K562 (cell line): ENCODE results near the gene FMO1. TPM values are rescaled to one million over a fixed set of nuclear protein-coding genes. Genes with fewer than 3 reads are reported as not detected.

Experiments
- polyA plus RNA-seq, 8 experiments: library from polyadenylated mRNA; depleted of rRNA in 4 of 8; stranded (reverse) in 5 of 8; unstranded in 3 of 8; fragments of >200 nt; fragmentation: Nextera tagmentation in 2 of 8; fragmentation: Illumina TruSeq in 1 of 8; extraction: Ambion mirVana in 2 of 8; extraction: Trizol in 1 of 8; gene quantifications; 2 replicates each; pipeline versions ENCODE4 v1.2.1 to v1.2.3, GENCODE V29; 2011 to 2014; ENCODE audit warnings: inconsistent platforms in 1 of 8, missing spikeins in 1 of 8
- small RNA-seq: library from RNA; depleted of rRNA; stranded (forward); fragments of <200 nt; gene quantifications from one replicate; pipeline ENCODE3, GENCODE V24; 2014
- total RNA-seq, 7 experiments: library from RNA; depleted of rRNA in 6 of 7; stranded (reverse); fragments of >200 nt in 6 of 7; fragmentation: Illumina TruSeq in 2 of 7; extraction: Trizol in 2 of 7; gene quantifications; 2 replicates each; pipeline versions ENCODE4 v1.2.1 to v1.2.3, GENCODE V29; 2011 to 2021; ENCODE audit warnings: low replicate concordance in 1 of 7

The FMO1 gene
- total and polyA plus RNA-seq, 9 of the 15 experiments (the other 6 are each of a cell fraction or from before 2014, with no cell fraction given), result not detected

Small RNAs within 50 kb of the gene (small RNA-seq; reads per million reads assigned to genes)
- not detected for gene RF00019

Other genes starting within 250 kb of the FMO1 start
- not detected in 2 replicates for gene FMO3, start 157.6 kb upstream of the FMO1 start, total RNA-seq (2014; rRNA removed)
- gene FMO3, start 157.6 kb upstream of the FMO1 start, total RNA-seq (2014; rRNA removed; fragmentation: Illumina TruSeq; extraction: Trizol), result not detected in 2 replicates
- not detected in 2 replicates for gene FMO3, start 157.6 kb upstream of the FMO1 start, total RNA-seq (2015; rRNA removed; fragmentation: Illumina TruSeq; extraction: Trizol)
- 0.22 TPM in 1 of 2 replicates, not detected in the other for gene FMO3, start 157.6 kb upstream of the FMO1 start, total RNA-seq (2021)
- not detected in 2 replicates for gene FMO3, start 157.6 kb upstream of the FMO1 start, polyA plus RNA-seq (2011; rRNA removed)
- gene FMO3, start 157.6 kb upstream of the FMO1 start, polyA plus RNA-seq (2014; fragmentation: Illumina TruSeq; extraction: Trizol), result not detected in 2 replicates
- not detected for gene FMO3, start 157.6 kb upstream of the FMO1 start, polyA plus RNA-seq (2014; fragmentation: Nextera tagmentation; extraction: Ambion mirVana)
- not detected in 2 replicates for gene FMO3, start 157.6 kb upstream of the FMO1 start, polyA plus RNA-seq (2014; rRNA removed)
- gene FMO2, start 63.2 kb upstream of the FMO1 start, total RNA-seq (2014; rRNA removed), result not detected in 2 replicates
- not detected in 2 replicates for gene FMO2, start 63.2 kb upstream of the FMO1 start, total RNA-seq (2014; rRNA removed; fragmentation: Illumina TruSeq; extraction: Trizol)
- not detected in 2 replicates for gene FMO2, start 63.2 kb upstream of the FMO1 start, total RNA-seq (2015; rRNA removed; fragmentation: Illumina TruSeq; extraction: Trizol)
- gene FMO2, start 63.2 kb upstream of the FMO1 start, total RNA-seq (2021), result 0.22 TPM in 1 of 2 replicates, not detected in the other
- not detected in 2 replicates for gene FMO2, start 63.2 kb upstream of the FMO1 start, polyA plus RNA-seq (2011; rRNA removed)
- not detected in 2 replicates for gene FMO2, start 63.2 kb upstream of the FMO1 start, polyA plus RNA-seq (2014; fragmentation: Illumina TruSeq; extraction: Trizol)
- gene FMO2, start 63.2 kb upstream of the FMO1 start, polyA plus RNA-seq (2014; fragmentation: Nextera tagmentation; extraction: Ambion mirVana), result not detected
- gene FMO2, start 63.2 kb upstream of the FMO1 start, polyA plus RNA-seq (2014; rRNA removed), result not detected in 2 replicates
- not detected in 2 replicates for gene FMO4, start 65.7 kb downstream of the FMO1 start, total RNA-seq (2014; rRNA removed)
- gene FMO4, start 65.7 kb downstream of the FMO1 start, total RNA-seq (2014; rRNA removed; fragmentation: Illumina TruSeq; extraction: Trizol), result 0.13 and 0.62 TPM in 2 replicates
- gene FMO4, start 65.7 kb downstream of the FMO1 start, total RNA-seq (2015; rRNA removed; fragmentation: Illumina TruSeq; extraction: Trizol), result 0.25 and 0.30 TPM in 2 replicates
- gene FMO4, start 65.7 kb downstream of the FMO1 start, total RNA-seq (2021), result 0.27 and 0.49 TPM in 2 replicates
- 0.38 TPM in 1 of 2 replicates, not detected in the other for gene FMO4, start 65.7 kb downstream of the FMO1 start, polyA plus RNA-seq (2011; rRNA removed)
- gene FMO4, start 65.7 kb downstream of the FMO1 start, polyA plus RNA-seq (2014; fragmentation: Illumina TruSeq; extraction: Trizol), result 0.08 and 0.54 TPM in 2 replicates
- 1 to 10 TPM in 1 of 2 experiments, under 1 TPM in 1; 0.83 to 1.1 TPM for gene FMO4, start 65.7 kb downstream of the FMO1 start, polyA plus RNA-seq (2014; fragmentation: Nextera tagmentation; extraction: Ambion mirVana)
- 0.22 TPM in 1 of 2 replicates, not detected in the other for gene FMO4, start 65.7 kb downstream of the FMO1 start, polyA plus RNA-seq (2014; rRNA removed)
- gene PRRC2C, start 237.0 kb downstream of the FMO1 start, total RNA-seq (2014; rRNA removed), result 69.5 and 76.7 TPM in 2 replicates
- 89.2 and 102 TPM in 2 replicates for gene PRRC2C, start 237.0 kb downstream of the FMO1 start, total RNA-seq (2014; rRNA removed; fragmentation: Illumina TruSeq; extraction: Trizol)
- gene PRRC2C, start 237.0 kb downstream of the FMO1 start, total RNA-seq (2015; rRNA removed; fragmentation: Illumina TruSeq; extraction: Trizol), result 105 and 107 TPM in 2 replicates
- gene PRRC2C, start 237.0 kb downstream of the FMO1 start, total RNA-seq (2021), result 218 and 237 TPM in 2 replicates
- gene PRRC2C, start 237.0 kb downstream of the FMO1 start, polyA plus RNA-seq (2011; rRNA removed), result 101 and 108 TPM in 2 replicates
- gene PRRC2C, start 237.0 kb downstream of the FMO1 start, polyA plus RNA-seq (2014; fragmentation: Illumina TruSeq; extraction: Trizol), result 164 and 206 TPM in 2 replicates
- gene PRRC2C, start 237.0 kb downstream of the FMO1 start, polyA plus RNA-seq (2014; fragmentation: Nextera tagmentation; extraction: Ambion mirVana), result 10 to 100 TPM; 61.9 to 93.0 TPM
- gene PRRC2C, start 237.0 kb downstream of the FMO1 start, polyA plus RNA-seq (2014; rRNA removed), result 108 and 114 TPM in 2 replicates